ENCODE results near the gene DHRSX. TPM values are rescaled to one million over a fixed set of nuclear protein-coding genes. Genes with fewer than 3 reads are reported as not detected.
"Not testable (repeated sequence)": the region's sequence is repeated elsewhere in the genome, so short reads cannot be mapped to it uniquely, and the experiment has no call there.

Gene DHRSX
- total RNA-seq, 2 donors from 2014 or later = 14.8 to 46.5 TPM

DNA sequence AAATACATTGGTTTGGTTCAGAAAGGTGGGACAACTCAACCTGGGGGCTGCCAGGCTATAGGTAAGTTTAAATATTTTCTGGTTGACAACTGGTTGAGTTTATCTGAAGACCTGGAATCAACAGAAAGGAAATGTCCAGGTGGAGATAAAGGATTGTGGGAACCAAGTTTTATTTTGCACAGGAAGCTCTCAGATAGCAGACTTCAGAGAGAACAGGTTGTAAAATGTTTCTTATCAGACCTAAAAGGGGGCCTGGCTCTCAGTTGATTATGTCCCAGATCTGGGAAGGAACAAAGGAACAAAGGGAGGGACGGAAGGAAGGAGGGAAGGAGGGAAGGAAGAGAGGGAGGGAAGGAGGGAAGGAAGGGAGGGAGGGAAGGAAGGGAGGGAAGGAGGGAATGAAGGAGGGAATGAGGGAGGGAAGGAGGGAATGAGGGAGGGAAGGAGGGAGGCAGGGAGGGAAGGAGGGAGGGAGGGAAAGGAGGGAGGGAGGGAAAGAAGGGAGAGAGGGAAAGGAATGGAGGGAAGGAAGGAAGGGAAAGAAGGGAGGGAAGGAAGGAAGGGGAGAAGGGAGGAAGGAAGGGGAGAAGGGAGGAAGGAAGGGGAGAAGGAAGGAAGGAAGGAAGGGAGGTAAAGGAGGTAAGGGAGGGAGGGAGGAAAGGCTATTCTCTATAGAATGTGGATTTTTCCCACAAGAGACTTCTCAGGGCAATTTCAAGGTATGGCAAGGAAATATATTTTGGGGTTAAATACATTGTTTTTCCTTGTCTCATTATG lies 186.7 kb downstream of the DHRSX start:
- no peak for DNase-seq

DNA sequence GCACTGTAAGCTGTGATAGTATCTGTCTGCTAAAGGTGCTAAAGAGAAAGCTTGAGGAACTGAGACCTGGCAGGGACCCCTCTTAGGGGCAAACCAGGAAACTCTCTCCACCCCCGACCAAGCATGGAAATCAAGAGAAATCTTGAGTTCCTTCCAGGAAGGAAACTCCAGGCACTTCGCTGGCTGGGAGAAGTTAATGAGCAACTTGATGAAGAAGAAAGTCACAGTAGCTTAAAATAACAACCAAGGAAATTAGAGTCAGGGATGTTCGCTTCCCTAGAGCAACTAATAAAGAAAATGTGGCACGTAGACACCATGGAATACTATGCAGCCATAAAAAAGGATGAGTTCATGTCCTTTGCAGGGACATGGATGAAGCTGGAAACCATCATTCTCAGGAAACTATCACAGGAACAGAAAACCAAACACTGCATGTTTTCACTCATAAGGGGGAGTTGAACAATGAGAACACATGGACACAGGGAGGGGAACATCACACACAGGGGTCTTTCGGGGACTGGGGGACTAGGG lies 188.7 kb downstream of the DHRSX start:
- H3K36me3 ChIP-seq (replicated peaks in 1 of 2; ENCODE audit: insufficient read depth in 1 of 2, low read depth in 2 of 2); intact Hi-C loops (cut with DNase I); DNase-seq; H3K27me3 ChIP-seq; H3K4me3 ChIP-seq; ATAC-seq; H3K4me1 ChIP-seq; H3K27ac ChIP-seq; H3K9me3 ChIP-seq: not testable (repeated sequence)
- 84 to 91% methylated on average over 5 of the region's 5 CpGs for WGBS, 2 donors

More for the DNA sequence above, 186.7 kb downstream of the DHRSX start:
- Histone ChIP-seq H3K4me3 (no peak overlapping the region), H3K27ac (no peak overlapping the region), H3K27me3 (no peaks in the 10 kb centered on the region), H3K36me3 (replicated peaks in 1 of 2; ENCODE audit: insufficient read depth in 1 of 2, low read depth in 2 of 2) (no peaks in the 10 kb centered on the region), H3K4me1 (peaks cover 10% of the 10 kb centered on the region), H3K9me3 (no peaks in the 10 kb centered on the region)
- TF ChIP-seq POLR2A (IDR thresholded peaks at IDR 0.05) = no peak
- TF ChIP-seq, protein P1, sequence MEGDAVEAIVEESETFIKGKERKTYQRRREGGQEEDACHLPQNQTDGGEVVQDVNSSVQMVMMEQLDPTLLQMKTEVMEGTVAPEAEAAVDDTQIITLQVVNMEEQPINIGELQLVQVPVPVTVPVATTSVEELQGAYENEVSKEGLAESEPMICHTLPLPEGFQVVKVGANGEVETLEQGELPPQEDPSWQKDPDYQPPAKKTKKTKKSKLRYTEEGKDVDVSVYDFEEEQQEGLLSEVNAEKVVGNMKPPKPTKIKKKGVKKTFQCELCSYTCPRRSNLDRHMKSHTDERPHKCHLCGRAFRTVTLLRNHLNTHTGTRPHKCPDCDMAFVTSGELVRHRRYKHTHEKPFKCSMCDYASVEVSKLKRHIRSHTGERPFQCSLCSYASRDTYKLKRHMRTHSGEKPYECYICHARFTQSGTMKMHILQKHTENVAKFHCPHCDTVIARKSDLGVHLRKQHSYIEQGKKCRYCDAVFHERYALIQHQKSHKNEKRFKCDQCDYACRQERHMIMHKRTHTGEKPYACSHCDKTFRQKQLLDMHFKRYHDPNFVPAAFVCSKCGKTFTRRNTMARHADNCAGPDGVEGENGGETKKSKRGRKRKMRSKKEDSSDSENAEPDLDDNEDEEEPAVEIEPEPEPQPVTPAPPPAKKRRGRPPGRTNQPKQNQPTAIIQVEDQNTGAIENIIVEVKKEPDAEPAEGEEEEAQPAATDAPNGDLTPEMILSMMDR (IDR thresholded peaks at IDR 0.05) = no peak
- ATAC-seq = no peak
- intact Hi-C loops (cut with DNase I) = no loop called here
- WGBS, 2 donors = 63 to 70% methylated on average over 1 of the region's 1 CpG

DNA sequence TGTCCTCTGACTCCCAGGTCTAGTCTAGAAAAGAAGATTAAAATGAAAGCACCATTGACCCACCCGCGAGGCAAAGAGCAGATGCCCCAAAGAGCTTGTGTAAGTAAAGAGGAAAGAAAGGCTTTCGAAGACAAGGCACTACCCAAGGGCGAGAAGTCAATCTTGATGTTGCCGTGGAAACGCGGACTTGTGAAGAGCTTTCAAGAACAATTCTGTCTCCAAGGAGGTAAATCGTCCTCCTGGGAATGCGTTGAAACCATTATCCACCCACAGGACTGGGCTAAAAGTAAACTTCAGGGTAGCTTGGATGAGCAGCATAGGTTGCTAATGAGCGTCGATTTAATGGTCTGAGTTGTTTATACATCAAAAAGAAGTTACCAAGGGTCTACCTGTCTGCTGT lies 189.3 kb downstream of the DHRSX start:
- Histone ChIP-seq H3K27me3 (no peaks in the 10 kb centered on the region), H3K4me3 (no peak overlapping the region), H3K9me3 (no peaks in the 10 kb centered on the region), H3K4me1 (peaks cover 5% of the 10 kb centered on the region), H3K27ac (no peak overlapping the region), H3K36me3 (replicated peaks in 1 of 2; ENCODE audit: insufficient read depth in 1 of 2, low read depth in 2 of 2) (no peaks in the 10 kb centered on the region)
- TF ChIP-seq POLR2A (IDR thresholded peaks at IDR 0.05) = no peak
- TF ChIP-seq, protein P1 (IDR thresholded peaks at IDR 0.05) = no peak
- 63 to 73% methylated on average over 11 of the region's 11 CpGs for WGBS, 2 donors
- DNase-seq (no peak), ATAC-seq (no peak)
- intact Hi-C loops (cut with DNase I) = no loop called here

DNA sequence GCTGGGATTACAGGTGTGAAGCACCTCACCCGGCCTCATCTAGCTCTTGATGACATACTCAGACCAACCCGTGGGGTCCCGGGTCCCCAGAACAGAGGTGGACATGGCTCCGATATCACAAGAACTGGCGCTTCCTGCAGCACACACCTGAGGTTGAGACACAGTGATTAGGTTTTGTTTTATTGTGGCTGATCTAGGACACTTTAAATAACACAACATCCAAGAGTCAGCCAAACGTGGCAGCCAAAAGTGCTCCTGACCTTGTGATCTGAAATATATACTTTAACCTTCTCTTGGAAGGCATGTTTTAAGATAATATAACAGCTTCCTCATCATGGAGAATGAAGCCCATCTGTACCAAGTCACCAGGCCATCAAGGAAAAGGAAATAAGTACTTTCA lies 198.9 kb downstream of the DHRSX start:
- TF ChIP-seq POLR2A (IDR thresholded peaks at IDR 0.05) = no peak
- no peaks in the 10 kb centered on the region for H3K4me1 ChIP-seq
- intact Hi-C loops (cut with DNase I) = no loop called here
- no peaks in the 10 kb centered on the region for H3K27me3 ChIP-seq
- H3K4me3 ChIP-seq = no peak overlapping the region
- DNase-seq (no peak), ATAC-seq (no peak)
- no peaks in the 10 kb centered on the region for H3K9me3 ChIP-seq
- H3K36me3 ChIP-seq (replicated peaks in 1 of 2; ENCODE audit: insufficient read depth in 1 of 2, low read depth in 2 of 2) = no peaks in the 10 kb centered on the region
- 83 to 85% methylated on average over 3 to 6 of the region's 6 CpGs for WGBS, 2 donors
- no peak overlapping the region for H3K27ac ChIP-seq

DNA sequence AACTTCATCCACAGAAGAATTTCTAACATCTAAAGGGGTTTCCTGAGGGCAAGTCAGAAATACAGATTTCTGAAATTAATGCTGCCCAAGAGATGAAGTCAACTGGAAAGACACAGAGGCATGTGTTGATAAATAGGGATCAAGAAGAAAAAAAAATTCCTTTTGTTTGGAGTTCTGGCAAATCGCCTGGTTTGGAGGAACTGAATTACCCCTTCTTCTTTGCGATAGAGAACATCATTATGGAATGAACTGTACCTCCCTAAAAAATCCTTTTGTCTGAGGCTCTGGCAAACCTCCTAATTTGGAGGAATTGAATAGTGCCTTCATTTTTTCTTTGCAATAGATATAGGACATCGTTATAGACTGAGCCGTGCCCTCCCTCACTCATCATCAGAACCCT lies 200.9 kb downstream of the DHRSX start:
- intact Hi-C loops (cut with DNase I) = no loop called here
- TF ChIP-seq, protein P1 (IDR thresholded peaks at IDR 0.05) = no peak
- TF ChIP-seq POLR2A (IDR thresholded peaks at IDR 0.05) = no peak
- H3K27me3 ChIP-seq = no peaks in the 10 kb centered on the region
- ATAC-seq (no peak), DNase-seq (no peak)
- 53 to 65% methylated on average over 4 of the region's 4 CpGs for WGBS, 2 donors
- no peaks in the 10 kb centered on the region for H3K9me3 ChIP-seq
- no peak overlapping the region for H3K4me3 ChIP-seq
- H3K4me1 ChIP-seq = no peaks in the 10 kb centered on the region
- H3K27ac ChIP-seq = no peak overlapping the region
- no peaks in the 10 kb centered on the region for H3K36me3 ChIP-seq (replicated peaks in 1 of 2; ENCODE audit: insufficient read depth in 1 of 2, low read depth in 2 of 2)

DNA sequence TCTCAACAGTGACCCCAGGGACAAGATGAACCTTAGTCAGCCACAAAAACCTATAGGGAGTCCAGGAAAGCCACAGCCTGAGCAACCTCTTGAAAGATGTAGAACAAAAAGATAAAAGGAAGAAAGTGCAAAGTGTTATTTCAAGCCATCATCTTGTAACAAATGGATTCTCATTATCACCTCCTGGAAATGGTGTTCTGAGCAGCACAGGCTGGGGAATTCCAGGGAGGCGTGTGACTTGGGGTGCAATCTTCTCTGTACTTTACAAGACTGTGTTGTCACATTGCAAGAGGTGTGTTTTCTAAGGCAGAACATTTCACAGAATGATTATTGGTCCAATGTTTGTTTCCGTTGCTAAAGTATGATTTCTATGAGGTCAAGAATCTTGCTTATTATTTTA lies 214.0 kb downstream of the DHRSX start:
- no peak overlapping the region for H3K27ac ChIP-seq
- no peaks in the 10 kb centered on the region for H3K27me3 ChIP-seq
- DNase-seq = no peak
- intact Hi-C loops (cut with DNase I) = no loop called here
- 89 to 100% methylated on average over 2 of the region's 2 CpGs for WGBS, 2 donors
- H3K9me3 ChIP-seq = no peaks in the 10 kb centered on the region
- TF ChIP-seq, protein P1 (IDR thresholded peaks at IDR 0.05) = no peak
- TF ChIP-seq POLR2A (IDR thresholded peaks at IDR 0.05) = no peak
- ATAC-seq = no peak
- H3K36me3 ChIP-seq (replicated peaks in 1 of 2; ENCODE audit: insufficient read depth in 1 of 2, low read depth in 2 of 2) = no peaks in the 10 kb centered on the region
- H3K4me1 ChIP-seq = no peaks in the 10 kb centered on the region
- H3K4me3 ChIP-seq = no peak overlapping the region
